AG04450 (cell line): ENCODE data around the gene RFTN1. TPM values are rescaled to one million over a fixed set of nuclear protein-coding genes. Genes with fewer than 3 reads are reported as not detected.

Source experiments
- CTCF ChIA-PET: fragments of 300-600, 350-600 bp; formaldehyde crosslinking; extraction: SDS; loops from one replicate; lab custom pipeline; 2022; ENCODE audit warnings: antibody characterized with exemption, inconsistent platforms; lab: Charles Lee
- POLR2A ChIA-PET: fragments of 350-600 bp; formaldehyde crosslinking; extraction: SDS; loops from one replicate; lab custom pipeline; 2021; ENCODE audit warnings: antibody characterized with exemption, inconsistent platforms; lab: Yijun Ruan, JAX
- DNase-seq: peaks from one replicate; pipeline ENCODE4 v3.0.0-alpha.2; 2011; ENCODE audit warnings: low read depth, low spot score
- H3K27ac ChIP-seq: one replicate; pipeline ENCODE4 v1.5.1; 2012; ENCODE audit warnings: low read depth, low read length, control low read depth
- H3K27me3 ChIP-seq: one replicate; pipeline ENCODE4 v1.6.0; 2012; ENCODE audit warnings: low read length; ENCODE audit not compliant: control insufficient read depth, insufficient read depth
- H3K4me3 ChIP-seq: 2 replicates; pipeline ENCODE4 v1.5.1; 2011; ENCODE audit warnings: mild to moderate bottlenecking, low read depth, low read length, control low read depth
- H3K9me3 ChIP-seq: 2 replicates; pipeline ENCODE4 v1.5.1; 2012; ENCODE audit warnings: low read length; ENCODE audit not compliant: control insufficient read depth, insufficient read depth
- polyA plus RNA-seq: library from polyadenylated mRNA; depleted of rRNA; stranded (reverse); fragments of >200 nt; gene quantifications from 2 replicates; pipeline ENCODE4 v1.2.3, GENCODE V29; 2011
- TF ChIP-seq, protein P1 (sequence below): IDR thresholded peaks from 2 replicates; pipeline ENCODE4 v1.5.1; 2011; ENCODE audit warnings: low read depth, low read length, control low read depth, inconsistent platforms

The RFTN1 gene
- polyA plus RNA-seq, 1 experiment: 97.3 TPM

DNA sequence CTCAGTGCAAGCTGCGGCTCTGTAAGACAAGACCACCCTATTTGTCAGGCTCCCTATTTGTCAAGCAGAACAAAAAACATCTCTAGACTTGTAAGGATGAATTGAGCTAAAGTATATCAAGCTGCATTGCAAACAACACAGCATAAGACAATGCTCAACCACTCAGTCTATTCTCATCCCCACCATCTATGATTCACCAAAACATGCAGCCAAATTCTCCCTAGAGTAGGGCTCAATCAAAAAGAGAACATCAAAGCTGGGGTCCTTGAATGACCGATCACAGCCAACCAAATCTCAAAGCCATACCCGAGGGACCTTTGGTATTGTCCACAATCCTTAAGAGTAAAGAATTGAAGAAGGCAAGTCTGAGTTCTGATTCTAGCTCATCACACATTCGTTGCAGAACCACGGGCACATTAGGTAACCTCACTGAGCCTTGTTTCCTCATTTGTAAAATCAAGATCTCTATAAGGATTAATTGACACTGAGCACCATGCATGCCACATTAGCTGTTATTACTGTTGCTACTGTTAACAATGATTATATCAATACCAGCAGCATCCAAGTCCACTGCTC lies 31.2 kb downstream of the RFTN1 start:
- DNase-seq: no peak
- Histone ChIP-seq H3K27ac (no peak overlapping the region), H3K4me3 (no peak overlapping the region), H3K27me3 (no peaks in the 10 kb centered on the region), H3K9me3 (no peaks in the 10 kb centered on the region)
- TF ChIP-seq, protein P1, sequence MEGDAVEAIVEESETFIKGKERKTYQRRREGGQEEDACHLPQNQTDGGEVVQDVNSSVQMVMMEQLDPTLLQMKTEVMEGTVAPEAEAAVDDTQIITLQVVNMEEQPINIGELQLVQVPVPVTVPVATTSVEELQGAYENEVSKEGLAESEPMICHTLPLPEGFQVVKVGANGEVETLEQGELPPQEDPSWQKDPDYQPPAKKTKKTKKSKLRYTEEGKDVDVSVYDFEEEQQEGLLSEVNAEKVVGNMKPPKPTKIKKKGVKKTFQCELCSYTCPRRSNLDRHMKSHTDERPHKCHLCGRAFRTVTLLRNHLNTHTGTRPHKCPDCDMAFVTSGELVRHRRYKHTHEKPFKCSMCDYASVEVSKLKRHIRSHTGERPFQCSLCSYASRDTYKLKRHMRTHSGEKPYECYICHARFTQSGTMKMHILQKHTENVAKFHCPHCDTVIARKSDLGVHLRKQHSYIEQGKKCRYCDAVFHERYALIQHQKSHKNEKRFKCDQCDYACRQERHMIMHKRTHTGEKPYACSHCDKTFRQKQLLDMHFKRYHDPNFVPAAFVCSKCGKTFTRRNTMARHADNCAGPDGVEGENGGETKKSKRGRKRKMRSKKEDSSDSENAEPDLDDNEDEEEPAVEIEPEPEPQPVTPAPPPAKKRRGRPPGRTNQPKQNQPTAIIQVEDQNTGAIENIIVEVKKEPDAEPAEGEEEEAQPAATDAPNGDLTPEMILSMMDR: no peak
- ChIA-PET CTCF (interaction anchor here (0.6 to 0.7 kb wide), 2 partner anchors 192 to 1631 kb away, joined by 4 read pairs; no protein-coding TSS in a partner anchor), POLR2A (no interaction called here)

- Histone ChIP-seq H3K27me3 (no peaks in the 10 kb centered on the region), H3K9me3 (no peaks in the 10 kb centered on the region), H3K27ac (no peak overlapping the region), H3K4me3 (no peak overlapping the region)
- POLR2A ChIA-PET: no interaction called here
- TF ChIP-seq, protein P1: no peak
- CTCF ChIA-PET: no interaction called here
- no peak for DNase-seq
Measured at GRCh38 chr3:16481546-16481897, 32.0 kb downstream of the RFTN1 start.

- ChIA-PET POLR2A (no interaction called here), CTCF (interaction anchor here (1.0 kb wide), 1 partner anchor 31 kb away, joined by 3 read pairs; no protein-coding TSS in a partner anchor)
- TF ChIP-seq, protein P1: no peak
- no peak overlapping the region for H3K27ac ChIP-seq
- no peaks in the 10 kb centered on the region for H3K9me3 ChIP-seq
- no peak for DNase-seq
- no peaks in the 10 kb centered on the region for H3K27me3 ChIP-seq
- H3K4me3 ChIP-seq: no peak overlapping the region
Measured at GRCh38 chr3:16480861-16481545, 32.5 kb downstream of the RFTN1 start.

GRCh38 chr3:16478516-16478915 lies 35.0 kb downstream of the RFTN1 start:
- CTCF ChIA-PET: interaction anchor here (1.9 kb wide), 1 partner anchor 188 kb away, joined by 6 read pairs; no protein-coding TSS in a partner anchor
- H3K4me3 ChIP-seq: no peak overlapping the region
- H3K27me3 ChIP-seq: no peaks in the 10 kb centered on the region
- POLR2A ChIA-PET: no interaction called here
- peak overlapping the region; percentile 63 for H3K27ac ChIP-seq
- H3K9me3 ChIP-seq: no peaks in the 10 kb centered on the region
- DNase-seq: peak; percentile 61
- TF ChIP-seq, protein P1: no peak

- ChIA-PET POLR2A (interaction anchor here (1.0 to 2.4 kb wide), 4 partner anchors 25 to 52 kb away, joined by 3 to 13 read pairs (median 3); partner anchors contain the start of gene RFTN1), CTCF (interaction anchor here (1.9 kb wide), 1 partner anchor 187 kb away, joined by 6 read pairs; no protein-coding TSS in a partner anchor)
- Histone ChIP-seq H3K27ac (peak overlapping the region; percentile 63), H3K4me3 (no peak overlapping the region), H3K27me3 (no peaks in the 10 kb centered on the region), H3K9me3 (no peaks in the 10 kb centered on the region)
- DNase-seq: no peak
- TF ChIP-seq, protein P1: no peak
Measured at GRCh38 chr3:16477521-16477920, 36.0 kb downstream of the RFTN1 start.
